NCI-H1417 treated with DMSO at 0.1 percent for 48 hours (cell line): Measurements from ENCODE around the gene PDHA2.
"Not testable (repeated sequence)": the region's sequence is repeated elsewhere in the genome, so short reads cannot be mapped to it uniquely, and the experiment has no call there.

ENCODE experiments used
- DNase-seq: peaks from one replicate; lab custom pipeline; 2025; lab: John Stamatoyannopoulos, UW

Gene PDHA2

GRCh38 chr4:95839891-95840290 is at the start of gene PDHA2:
PDHA2 (plus strand) TSS chr4:95840093; CDS start chr4:95840151, 58 bp downstream.
- no peak for DNase-seq

GRCh38 chr4:95798003-95798402 is 41.9 kb upstream of the PDHA2 start:
- DNase-seq: no peak

- DNase-seq: no peak
These were observed 41.2 kb upstream of the PDHA2 start for GRCh38 chr4:95798727-95799126.

- no peak for DNase-seq
These were observed 18.0 kb upstream of the PDHA2 start for GRCh38 chr4:95821867-95822266.

- no peak for DNase-seq
These were observed 14.3 kb upstream of the PDHA2 start for GRCh38 chr4:95825546-95825945.

GRCh38 chr4:95830651-95831050 is 9.2 kb upstream of the PDHA2 start:
- DNase-seq: no peak

GRCh38 chr4:95831166-95831565 is 8.7 kb upstream of the PDHA2 start:
- no peak for DNase-seq

- no peak for DNase-seq
These were observed 6.1 kb upstream of the PDHA2 start for GRCh38 chr4:95833711-95834194.

- DNase-seq: no peak
These were observed 4.2 kb upstream of the PDHA2 start for GRCh38 chr4:95835672-95836071.

- no peak for DNase-seq
These were observed 1.7 kb upstream of the PDHA2 start for GRCh38 chr4:95838192-95838591.

- no peak for DNase-seq
These were observed 8.1 kb downstream of the PDHA2 start for GRCh38 chr4:95847908-95848460.

GRCh38 chr4:95850161-95850560 is 10.3 kb downstream of the PDHA2 start:
- no peak for DNase-seq

- no peak for DNase-seq
These were observed 17.9 kb downstream of the PDHA2 start for GRCh38 chr4:95857761-95858160.

GRCh38 chr4:95867919-95868318 is 28.0 kb downstream of the PDHA2 start:
- no peak for DNase-seq

- DNase-seq: not testable (repeated sequence)
These were observed 29.5 kb downstream of the PDHA2 start for GRCh38 chr4:95869414-95869813.

- no peak for DNase-seq
These were observed 30.1 kb downstream of the PDHA2 start for GRCh38 chr4:95869961-95870500.

- no peak for DNase-seq
These were observed 37.7 kb downstream of the PDHA2 start for GRCh38 chr4:95877636-95878035.

GRCh38 chr4:95887551-95887950 is 47.7 kb downstream of the PDHA2 start:
- no peak for DNase-seq

GRCh38 chr4:95889662-95890061 is 49.8 kb downstream of the PDHA2 start:
- no peak for DNase-seq
